WTC11 (cell line): ENCODE data around the gene NEURL1. TPM values are rescaled to one million over a fixed set of nuclear protein-coding genes. Genes with fewer than 3 reads are reported as not detected.

Experiments used
- ATAC-seq: fragments of 200-7000 bp; cut with Tn5 transposase; 2 replicates; pipeline ENCODE4 v1.10.0; 2021; ENCODE audit warnings: mild to moderate bottlenecking, moderate library complexity
- CTCF ChIA-PET: fragments of 300-600 bp; sonication (Branson Sonifier 250); formaldehyde crosslinking; loops from one replicate; lab custom pipeline; 2021; ENCODE audit warnings: antibody characterized with exemption; lab: Charles Lee
- POLR2A ChIA-PET: fragments of 350-600 bp; sonication (Branson Sonifier 250); formaldehyde crosslinking; loops from one replicate; lab custom pipeline; 2021; ENCODE audit warnings: antibody characterized with exemption; lab: Charles Lee
- DNase-seq: peaks from one replicate; pipeline ENCODE4 v3.0.0; 2021; ENCODE audit warnings: low spot score
- H3K27ac Mint-ChIP-seq: 2 replicates; pipeline ENCODE4 v1.8.0; 2021; ENCODE audit warnings: mixed read lengths
- H3K27me3 Mint-ChIP-seq: 2 replicates; pipeline ENCODE4 v1.8.0; 2021; ENCODE audit warnings: low read depth, mild to moderate bottlenecking, moderate library complexity, mixed read lengths
- H3K36me3 Mint-ChIP-seq: 2 replicates; pipeline ENCODE4 v1.8.0; 2021; ENCODE audit warnings: mixed read lengths
- H3K4me1 Mint-ChIP-seq: 2 replicates; pipeline ENCODE4 v1.8.0; 2022; ENCODE audit warnings: mixed read lengths
- H3K4me3 Mint-ChIP-seq: 2 replicates; pipeline ENCODE4 v1.8.0; 2021; ENCODE audit warnings: mild to moderate bottlenecking, moderate library complexity, mixed read lengths
- H3K9me3 Mint-ChIP-seq: 2 replicates; pipeline ENCODE4 v1.8.0; 2021; ENCODE audit warnings: mixed read lengths
- ATF1 ChIP-seq: sonication (generic); formaldehyde crosslinking; IDR thresholded peaks from 2 replicates; pipeline ENCODE4 v1.8.1; 2023; ENCODE audit warnings: mild to moderate bottlenecking, moderate library complexity, missing genetic modification reagents
- CBFB ChIP-seq: sonication (generic); formaldehyde crosslinking; IDR thresholded peaks from 2 replicates; pipeline ENCODE4 v1.8.1; 2022; ENCODE audit warnings: mild to moderate bottlenecking, low read depth, missing genetic modification reagents
- FOXJ3 ChIP-seq: sonication (generic); formaldehyde crosslinking; IDR thresholded peaks from 2 replicates; pipeline ENCODE4 v1.9.0; 2021; ENCODE audit warnings: missing genetic modification reagents, mild to moderate bottlenecking, borderline replicate concordance
- GABPB1 ChIP-seq: sonication (generic); formaldehyde crosslinking; IDR thresholded peaks from 2 replicates; pipeline ENCODE4 v1.8.1; 2023; ENCODE audit warnings: mild to moderate bottlenecking, missing genetic modification reagents
- HMGA2 ChIP-seq: fragments of 250-450 bp; sonication (Bioruptor Pico); IDR thresholded peaks from 2 replicates; pipeline ENCODE4 v1.4.0; 2021; ENCODE audit warnings: mild to moderate bottlenecking, moderate library complexity
- IRF2 ChIP-seq: sonication (generic); formaldehyde crosslinking; IDR thresholded peaks from 2 replicates; pipeline ENCODE4 v1.8.0; 2022; ENCODE audit warnings: low read depth, missing genetic modification reagents, borderline replicate concordance
- JAZF1 ChIP-seq: fragments of 250-450 bp; sonication (Bioruptor Pico); IDR thresholded peaks from 2 replicates; pipeline ENCODE4 v1.9.0; 2021; ENCODE audit warnings: moderate library complexity, mild to moderate bottlenecking, inconsistent platforms
- MYBL2 ChIP-seq: sonication (generic); formaldehyde crosslinking; IDR thresholded peaks from 2 replicates; pipeline ENCODE4 v1.8.1; 2023; ENCODE audit warnings: mild to moderate bottlenecking, moderate library complexity, missing genetic modification reagents
- NR1H2 ChIP-seq: sonication (generic); formaldehyde crosslinking; IDR thresholded peaks from 2 replicates; pipeline ENCODE4 v1.9.0; 2021; ENCODE audit warnings: mild to moderate bottlenecking, moderate library complexity, missing genetic modification reagents
- RELA ChIP-seq: sonication (generic); formaldehyde crosslinking; IDR thresholded peaks from 2 replicates; pipeline ENCODE4 v1.8.1; 2022; ENCODE audit warnings: missing genetic modification reagents, mild to moderate bottlenecking, borderline replicate concordance
- total RNA-seq: library from RNA; stranded (reverse); gene quantifications from 3 replicates; pipeline ENCODE4 v1.2.3, GENCODE V29; 2021
- TF ChIP-seq, protein P1 (sequence below): fragments of 250-450 bp; sonication (Bioruptor Pico); IDR thresholded peaks from 2 replicates; pipeline ENCODE4 v1.8.0; 2021; ENCODE audit warnings: mild to moderate bottlenecking
- TF ChIP-seq, protein P2 (sequence below): fragments of 250-450 bp; sonication (Bioruptor Pico); IDR thresholded peaks from 2 replicates; pipeline ENCODE4 v1.9.0; 2021; ENCODE audit warnings: mild to moderate bottlenecking, borderline replicate concordance
- TF ChIP-seq, protein P3 (sequence below): sonication (generic); formaldehyde crosslinking; IDR thresholded peaks from 2 replicates; pipeline ENCODE4 v1.8.1; 2023; ENCODE audit warnings: mild to moderate bottlenecking, missing genetic modification reagents
- TF ChIP-seq, protein P4 (sequence below): fragments of 250-450 bp; sonication (Bioruptor Pico); IDR thresholded peaks from 2 replicates; pipeline ENCODE4 v1.9.0; 2021; ENCODE audit warnings: mild to moderate bottlenecking
- TF ChIP-seq, protein P5 (sequence below): sonication (generic); formaldehyde crosslinking; IDR thresholded peaks from 2 replicates; pipeline ENCODE4 v1.8.1; 2023; ENCODE audit warnings: mild to moderate bottlenecking, missing genetic modification reagents, borderline replicate concordance

The NEURL1 gene
- total RNA-seq, 1 experiment from 2014 or later = 1.2 TPM

DNA sequence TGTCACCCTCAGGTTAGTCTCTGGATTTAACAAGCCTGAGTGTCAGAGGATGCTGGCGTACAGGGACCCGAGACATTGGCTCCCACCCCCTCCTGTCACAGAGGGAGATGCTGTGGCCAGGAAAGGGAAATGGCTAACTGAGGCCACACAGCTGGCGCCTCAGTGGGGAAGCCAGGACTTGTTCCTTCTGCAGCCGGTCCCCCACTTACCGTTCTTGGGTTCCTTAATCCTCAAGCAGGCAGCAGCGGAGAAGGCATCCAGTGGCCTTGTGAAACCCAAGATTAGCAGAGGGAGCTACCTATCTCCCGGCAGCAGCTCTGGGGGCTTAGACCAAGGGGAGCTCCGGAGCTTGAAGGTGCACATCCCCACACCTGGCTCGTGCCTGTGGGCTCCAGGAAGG is 65.4 kb downstream of the NEURL1 start (continued):
- TF ChIP-seq, protein P1, sequence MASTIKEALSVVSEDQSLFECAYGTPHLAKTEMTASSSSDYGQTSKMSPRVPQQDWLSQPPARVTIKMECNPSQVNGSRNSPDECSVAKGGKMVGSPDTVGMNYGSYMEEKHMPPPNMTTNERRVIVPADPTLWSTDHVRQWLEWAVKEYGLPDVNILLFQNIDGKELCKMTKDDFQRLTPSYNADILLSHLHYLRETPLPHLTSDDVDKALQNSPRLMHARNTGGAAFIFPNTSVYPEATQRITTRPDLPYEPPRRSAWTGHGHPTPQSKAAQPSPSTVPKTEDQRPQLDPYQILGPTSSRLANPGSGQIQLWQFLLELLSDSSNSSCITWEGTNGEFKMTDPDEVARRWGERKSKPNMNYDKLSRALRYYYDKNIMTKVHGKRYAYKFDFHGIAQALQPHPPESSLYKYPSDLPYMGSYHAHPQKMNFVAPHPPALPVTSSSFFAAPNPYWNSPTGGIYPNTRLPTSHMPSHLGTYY (CRISPR knock-in tag) = no peak
- TF ChIP-seq GABPB1 (CRISPR knock-in tag) (no peak), RELA (CRISPR knock-in tag) (no peak)

DNA sequence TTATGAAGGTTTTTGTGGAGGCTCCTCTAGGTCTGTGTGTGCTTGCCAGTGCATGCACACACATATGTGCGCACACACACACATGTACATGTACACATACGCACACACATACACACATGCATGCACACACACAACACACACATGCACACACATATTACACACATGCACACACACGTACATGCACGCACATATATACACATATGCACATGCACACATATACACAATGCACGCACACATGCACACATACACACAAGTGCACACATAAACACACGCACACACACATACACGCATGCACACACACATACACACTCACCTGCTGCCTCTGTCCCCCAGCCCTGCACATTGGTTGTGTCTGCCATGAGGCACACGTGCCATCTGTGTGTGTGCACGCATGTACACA is 66.3 kb downstream of the NEURL1 start:
- ChIA-PET POLR2A (no interaction called here), CTCF (interaction anchor here (1.1 to 3.4 kb wide), 3 partner anchors 17 to 74 kb away, joined by 3 to 12 read pairs (median 12); no protein-coding TSS in a partner anchor)
- Mint-ChIP-seq H3K4me1 (0 out of 2 replicates have a peak, but pooled peaks cover under 1% of the 10 kb centered on the region), H3K36me3 (no peaks in the 10 kb centered on the region), H3K27ac (no peak overlapping the region), H3K9me3 (peaks cover 3% of the 10 kb centered on the region), H3K27me3 (peaks cover 12% of the 10 kb centered on the region), H3K4me3 (no peak overlapping the region)
- TF ChIP-seq, protein P2, sequence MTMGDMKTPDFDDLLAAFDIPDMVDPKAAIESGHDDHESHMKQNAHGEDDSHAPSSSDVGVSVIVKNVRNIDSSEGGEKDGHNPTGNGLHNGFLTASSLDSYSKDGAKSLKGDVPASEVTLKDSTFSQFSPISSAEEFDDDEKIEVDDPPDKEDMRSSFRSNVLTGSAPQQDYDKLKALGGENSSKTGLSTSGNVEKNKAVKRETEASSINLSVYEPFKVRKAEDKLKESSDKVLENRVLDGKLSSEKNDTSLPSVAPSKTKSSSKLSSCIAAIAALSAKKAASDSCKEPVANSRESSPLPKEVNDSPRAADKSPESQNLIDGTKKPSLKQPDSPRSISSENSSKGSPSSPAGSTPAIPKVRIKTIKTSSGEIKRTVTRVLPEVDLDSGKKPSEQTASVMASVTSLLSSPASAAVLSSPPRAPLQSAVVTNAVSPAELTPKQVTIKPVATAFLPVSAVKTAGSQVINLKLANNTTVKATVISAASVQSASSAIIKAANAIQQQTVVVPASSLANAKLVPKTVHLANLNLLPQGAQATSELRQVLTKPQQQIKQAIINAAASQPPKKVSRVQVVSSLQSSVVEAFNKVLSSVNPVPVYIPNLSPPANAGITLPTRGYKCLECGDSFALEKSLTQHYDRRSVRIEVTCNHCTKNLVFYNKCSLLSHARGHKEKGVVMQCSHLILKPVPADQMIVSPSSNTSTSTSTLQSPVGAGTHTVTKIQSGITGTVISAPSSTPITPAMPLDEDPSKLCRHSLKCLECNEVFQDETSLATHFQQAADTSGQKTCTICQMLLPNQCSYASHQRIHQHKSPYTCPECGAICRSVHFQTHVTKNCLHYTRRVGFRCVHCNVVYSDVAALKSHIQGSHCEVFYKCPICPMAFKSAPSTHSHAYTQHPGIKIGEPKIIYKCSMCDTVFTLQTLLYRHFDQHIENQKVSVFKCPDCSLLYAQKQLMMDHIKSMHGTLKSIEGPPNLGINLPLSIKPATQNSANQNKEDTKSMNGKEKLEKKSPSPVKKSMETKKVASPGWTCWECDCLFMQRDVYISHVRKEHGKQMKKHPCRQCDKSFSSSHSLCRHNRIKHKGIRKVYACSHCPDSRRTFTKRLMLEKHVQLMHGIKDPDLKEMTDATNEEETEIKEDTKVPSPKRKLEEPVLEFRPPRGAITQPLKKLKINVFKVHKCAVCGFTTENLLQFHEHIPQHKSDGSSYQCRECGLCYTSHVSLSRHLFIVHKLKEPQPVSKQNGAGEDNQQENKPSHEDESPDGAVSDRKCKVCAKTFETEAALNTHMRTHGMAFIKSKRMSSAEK = no peak
- TF ChIP-seq ATF1 (CRISPR knock-in tag) (no peak), NR1H2 (CRISPR knock-in tag) (no peak), MYBL2 (CRISPR knock-in tag) (no peak)
- TF ChIP-seq, protein P3, sequence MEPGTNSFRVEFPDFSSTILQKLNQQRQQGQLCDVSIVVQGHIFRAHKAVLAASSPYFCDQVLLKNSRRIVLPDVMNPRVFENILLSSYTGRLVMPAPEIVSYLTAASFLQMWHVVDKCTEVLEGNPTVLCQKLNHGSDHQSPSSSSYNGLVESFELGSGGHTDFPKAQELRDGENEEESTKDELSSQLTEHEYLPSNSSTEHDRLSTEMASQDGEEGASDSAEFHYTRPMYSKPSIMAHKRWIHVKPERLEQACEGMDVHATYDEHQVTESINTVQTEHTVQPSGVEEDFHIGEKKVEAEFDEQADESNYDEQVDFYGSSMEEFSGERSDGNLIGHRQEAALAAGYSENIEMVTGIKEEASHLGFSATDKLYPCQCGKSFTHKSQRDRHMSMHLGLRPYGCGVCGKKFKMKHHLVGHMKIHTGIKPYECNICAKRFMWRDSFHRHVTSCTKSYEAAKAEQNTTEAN = no peak
- TF ChIP-seq, protein P4, sequence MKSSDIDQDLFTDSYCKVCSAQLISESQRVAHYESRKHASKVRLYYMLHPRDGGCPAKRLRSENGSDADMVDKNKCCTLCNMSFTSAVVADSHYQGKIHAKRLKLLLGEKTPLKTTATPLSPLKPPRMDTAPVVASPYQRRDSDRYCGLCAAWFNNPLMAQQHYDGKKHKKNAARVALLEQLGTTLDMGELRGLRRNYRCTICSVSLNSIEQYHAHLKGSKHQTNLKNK (CRISPR knock-in tag) = no peak
- ATAC-seq = no peak
- no peak for DNase-seq

DNA sequence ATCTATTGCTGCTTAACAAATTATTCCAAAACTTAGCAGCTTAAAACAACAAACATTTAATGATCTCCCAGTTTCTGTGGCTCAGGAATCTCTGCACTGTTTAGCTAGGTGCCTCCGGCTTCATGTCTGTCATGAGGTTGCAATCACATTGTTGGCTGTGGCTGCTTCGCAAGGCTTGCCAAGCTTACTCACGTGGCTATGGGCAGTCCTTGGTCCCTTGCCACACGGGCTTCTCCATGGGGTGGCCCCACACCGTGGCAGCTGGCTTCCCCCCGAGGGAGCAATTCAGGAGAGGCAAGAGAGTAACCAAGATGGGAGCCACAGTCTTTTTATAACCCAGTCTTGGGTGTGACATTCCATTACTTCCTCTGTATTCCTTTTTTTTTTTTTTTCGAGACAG is 67.4 kb downstream of the NEURL1 start:
- ATAC-seq (no peak), DNase-seq (no peak)
- ChIA-PET POLR2A (interaction anchor here (1.1 kb wide), 1 partner anchor 193 kb away, joined by 4 read pairs; no protein-coding TSS in a partner anchor), CTCF (interaction anchor here (0.6 to 2.4 kb wide), 4 partner anchors 18 to 760 kb away, joined by 3 to 12 read pairs (median 3); no protein-coding TSS in a partner anchor)
- TF ChIP-seq FOXJ3 (CRISPR knock-in tag) (no peak), GABPB1 (CRISPR knock-in tag) (no peak), CBFB (CRISPR knock-in tag) (no peak), JAZF1 (CRISPR knock-in tag) (no peak), HMGA2 (CRISPR knock-in tag) (no peak), IRF2 (CRISPR knock-in tag) (no peak)
- TF ChIP-seq, protein P5, sequence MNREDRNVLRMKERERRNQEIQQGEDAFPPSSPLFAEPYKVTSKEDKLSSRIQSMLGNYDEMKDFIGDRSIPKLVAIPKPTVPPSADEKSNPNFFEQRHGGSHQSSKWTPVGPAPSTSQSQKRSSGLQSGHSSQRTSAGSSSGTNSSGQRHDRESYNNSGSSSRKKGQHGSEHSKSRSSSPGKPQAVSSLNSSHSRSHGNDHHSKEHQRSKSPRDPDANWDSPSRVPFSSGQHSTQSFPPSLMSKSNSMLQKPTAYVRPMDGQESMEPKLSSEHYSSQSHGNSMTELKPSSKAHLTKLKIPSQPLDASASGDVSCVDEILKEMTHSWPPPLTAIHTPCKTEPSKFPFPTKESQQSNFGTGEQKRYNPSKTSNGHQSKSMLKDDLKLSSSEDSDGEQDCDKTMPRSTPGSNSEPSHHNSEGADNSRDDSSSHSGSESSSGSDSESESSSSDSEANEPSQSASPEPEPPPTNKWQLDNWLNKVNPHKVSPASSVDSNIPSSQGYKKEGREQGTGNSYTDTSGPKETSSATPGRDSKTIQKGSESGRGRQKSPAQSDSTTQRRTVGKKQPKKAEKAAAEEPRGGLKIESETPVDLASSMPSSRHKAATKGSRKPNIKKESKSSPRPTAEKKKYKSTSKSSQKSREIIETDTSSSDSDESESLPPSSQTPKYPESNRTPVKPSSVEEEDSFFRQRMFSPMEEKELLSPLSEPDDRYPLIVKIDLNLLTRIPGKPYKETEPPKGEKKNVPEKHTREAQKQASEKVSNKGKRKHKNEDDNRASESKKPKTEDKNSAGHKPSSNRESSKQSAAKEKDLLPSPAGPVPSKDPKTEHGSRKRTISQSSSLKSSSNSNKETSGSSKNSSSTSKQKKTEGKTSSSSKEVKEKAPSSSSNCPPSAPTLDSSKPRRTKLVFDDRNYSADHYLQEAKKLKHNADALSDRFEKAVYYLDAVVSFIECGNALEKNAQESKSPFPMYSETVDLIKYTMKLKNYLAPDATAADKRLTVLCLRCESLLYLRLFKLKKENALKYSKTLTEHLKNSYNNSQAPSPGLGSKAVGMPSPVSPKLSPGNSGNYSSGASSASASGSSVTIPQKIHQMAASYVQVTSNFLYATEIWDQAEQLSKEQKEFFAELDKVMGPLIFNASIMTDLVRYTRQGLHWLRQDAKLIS = no peak
- Mint-ChIP-seq H3K27me3 (peaks cover 8% of the 10 kb centered on the region), H3K36me3 (no peaks in the 10 kb centered on the region), H3K9me3 (peaks cover 3% of the 10 kb centered on the region), H3K27ac (no peak overlapping the region), H3K4me1 (no peaks in the 10 kb centered on the region), H3K4me3 (no peak overlapping the region)
